ENCODE measurements around the gene UGT1A8.

GRCh38 chr2:233764264-233764663 is 146.8 kb downstream of the UGT1A8 start:
- TF ChIP-seq, protein P1, sequence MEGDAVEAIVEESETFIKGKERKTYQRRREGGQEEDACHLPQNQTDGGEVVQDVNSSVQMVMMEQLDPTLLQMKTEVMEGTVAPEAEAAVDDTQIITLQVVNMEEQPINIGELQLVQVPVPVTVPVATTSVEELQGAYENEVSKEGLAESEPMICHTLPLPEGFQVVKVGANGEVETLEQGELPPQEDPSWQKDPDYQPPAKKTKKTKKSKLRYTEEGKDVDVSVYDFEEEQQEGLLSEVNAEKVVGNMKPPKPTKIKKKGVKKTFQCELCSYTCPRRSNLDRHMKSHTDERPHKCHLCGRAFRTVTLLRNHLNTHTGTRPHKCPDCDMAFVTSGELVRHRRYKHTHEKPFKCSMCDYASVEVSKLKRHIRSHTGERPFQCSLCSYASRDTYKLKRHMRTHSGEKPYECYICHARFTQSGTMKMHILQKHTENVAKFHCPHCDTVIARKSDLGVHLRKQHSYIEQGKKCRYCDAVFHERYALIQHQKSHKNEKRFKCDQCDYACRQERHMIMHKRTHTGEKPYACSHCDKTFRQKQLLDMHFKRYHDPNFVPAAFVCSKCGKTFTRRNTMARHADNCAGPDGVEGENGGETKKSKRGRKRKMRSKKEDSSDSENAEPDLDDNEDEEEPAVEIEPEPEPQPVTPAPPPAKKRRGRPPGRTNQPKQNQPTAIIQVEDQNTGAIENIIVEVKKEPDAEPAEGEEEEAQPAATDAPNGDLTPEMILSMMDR (conservative IDR thresholded peaks at IDR 0.05; ENCODE audit: low read length): no peak
- TF ChIP-seq EZH2phosphoT487 (IDR thresholded peaks at IDR 0.05; ENCODE audit: borderline replicate concordance): no peak
